Activated CD8-positive, alpha-beta T cell treated with anti-CD3 and anti-CD28 coated beads, Interleukin-2, amount 10 ng/mL, durations not matched to agents 7 days and 5 days (primary cell): ENCODE results near the gene CMTM7. TPM values are rescaled to one million over a fixed set of nuclear protein-coding genes. Genes with fewer than 3 reads are reported as not detected.

Experiments used
- ATAC-seq: fragments of 150-1000 bp; cut with Tn5 transposase; one replicate; pipeline ENCODE4 v1.10.0; 2021; ENCODE audit warnings: moderate library complexity
- CTCF ChIA-PET: fragments of 350-600 bp; sonication (Branson Sonifier 250); formaldehyde crosslinking; loops from one replicate; lab custom pipeline; 2021; ENCODE audit warnings: antibody characterized with exemption; lab: Charles Lee
- POLR2A ChIA-PET: fragments of 350-600 bp; sonication (Branson Sonifier 250); formaldehyde crosslinking; loops from one replicate; lab custom pipeline; 2021; ENCODE audit warnings: antibody characterized with exemption; lab: Charles Lee
- DNase-seq: peaks from one replicate; pipeline ENCODE4 v3.0.0-alpha.2; 2020
- H3K27ac Mint-ChIP-seq: one replicate; pipeline ENCODE4 v1.8.0; 2021; ENCODE audit warnings: mild to moderate bottlenecking, mixed read lengths
- H3K27me3 Mint-ChIP-seq: one replicate; pipeline ENCODE4 v1.8.0; 2021; ENCODE audit warnings: low read depth, mixed read lengths
- H3K36me3 Mint-ChIP-seq: one replicate; pipeline ENCODE4 v1.8.0; 2021; ENCODE audit warnings: low read depth, mixed read lengths
- H3K4me1 Mint-ChIP-seq: one replicate; pipeline ENCODE4 v1.8.0; 2021; ENCODE audit warnings: low read depth, mixed read lengths
- H3K4me3 Mint-ChIP-seq: one replicate; pipeline ENCODE4 v1.8.0; 2021; ENCODE audit warnings: mild to moderate bottlenecking, mixed read lengths
- H3K9me3 Mint-ChIP-seq: one replicate; pipeline ENCODE4 v1.8.0; 2022; ENCODE audit warnings: mixed read lengths; ENCODE audit not compliant: insufficient read depth
- total RNA-seq, 2 experiments: library from RNA; stranded (reverse); gene quantifications; one replicate each; pipeline ENCODE4 v1.2.3, GENCODE V29; 2021

CMTM7 gene
- total RNA-seq, 2 experiments from 2014 or later: 38.3 to 42.3 TPM

DNA sequence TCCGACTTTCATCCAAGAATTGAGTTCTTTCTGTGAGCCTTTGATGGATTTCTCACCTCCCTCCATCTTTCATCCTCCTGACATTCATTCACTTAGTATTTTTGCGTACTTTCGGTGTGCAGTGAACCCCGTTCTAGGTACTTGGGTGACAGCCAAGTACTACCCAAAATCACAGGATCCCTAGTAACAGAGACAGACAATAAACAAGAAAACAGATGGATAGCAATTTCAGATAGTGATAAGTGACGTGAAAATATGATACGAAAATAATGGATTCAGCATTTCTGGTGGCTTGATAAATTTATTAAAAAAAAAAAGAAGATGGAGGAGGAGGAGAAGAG lies 111.3 kb downstream of the CMTM7 start:
- H3K27ac Mint-ChIP-seq: peak overlapping the region; percentile 96
- H3K4me3 Mint-ChIP-seq: peak overlapping the region; percentile 99
- CTCF ChIA-PET: interaction anchor here (1.1 to 2.2 kb wide), 2 partner anchors 8 to 64 kb away, joined by 4 to 7 read pairs; no protein-coding TSS in a partner anchor

More for the DNA sequence above, 111.3 kb downstream of the CMTM7 start:
- Mint-ChIP-seq H3K27me3 (peaks cover 4% of the 10 kb centered on the region), H3K4me1 (peaks cover 34% of the 10 kb centered on the region), H3K36me3 (peaks cover 14% of the 10 kb centered on the region), H3K9me3 (no peaks in the 10 kb centered on the region)
- POLR2A ChIA-PET: interaction anchor here (0.6 to 1.0 kb wide), 2 partner anchors 66 to 108 kb away, joined by 3 read pairs; no protein-coding TSS in a partner anchor
- DNase-seq (no peak), ATAC-seq (peak; percentile 11)

Other genes starting within 250 kb of the CMTM7 start
- 1 to 10 TPM; 2.1 TPM for gene CMTM8, start 153.2 kb upstream of the CMTM7 start, total RNA-seq
- 10 to 100 TPM; 49.1 to 51.5 TPM for gene CMTM6, start 111.0 kb downstream of the CMTM7 start, total RNA-seq
- gene DYNC1LI1, start 179.0 kb downstream of the CMTM7 start, total RNA-seq: 10 to 100 TPM; 32.0 to 33.4 TPM